Bone marrow (tissue), 2 donors: ENCODE measurements around the gene GBF1.

Source experiments
- DNase-seq, 2 donors: peaks; one replicate each; lab custom pipeline; 2025; lab: John Stamatoyannopoulos, UW

The GBF1 gene

GRCh38 chr10:102395400-102396316 lies 150.3 kb downstream of the GBF1 start, which contains the start of gene NFKB2:
Gene NFKB2, plus strand, starts transcription at chr10:102395705. Its CDS starts 255 bp downstream, at chr10:102395960.
- DNase-seq: peak; percentile 66 to 92

DNA sequence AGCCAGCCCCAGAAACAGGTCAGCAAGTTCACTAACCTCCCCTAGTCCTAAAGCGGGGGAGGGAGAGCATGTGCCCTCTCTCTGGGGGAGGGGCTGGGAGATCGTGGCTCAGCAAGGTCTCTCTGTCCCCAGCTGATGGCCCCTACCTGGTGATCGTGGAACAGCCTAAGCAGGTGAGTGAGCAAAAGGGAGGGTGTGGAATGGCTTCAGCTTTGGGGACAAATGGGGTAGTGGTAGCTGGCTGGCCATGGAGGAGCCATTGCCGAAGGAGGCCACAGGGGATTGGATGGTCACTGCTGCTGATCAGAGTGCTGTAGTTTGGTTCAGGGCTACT lies 151.0 kb downstream of the GBF1 start:
- no peak for DNase-seq

GRCh38 chr10:102396730-102397151 lies 151.4 kb downstream of the GBF1 start:
- DNase-seq: no peak

DNA sequence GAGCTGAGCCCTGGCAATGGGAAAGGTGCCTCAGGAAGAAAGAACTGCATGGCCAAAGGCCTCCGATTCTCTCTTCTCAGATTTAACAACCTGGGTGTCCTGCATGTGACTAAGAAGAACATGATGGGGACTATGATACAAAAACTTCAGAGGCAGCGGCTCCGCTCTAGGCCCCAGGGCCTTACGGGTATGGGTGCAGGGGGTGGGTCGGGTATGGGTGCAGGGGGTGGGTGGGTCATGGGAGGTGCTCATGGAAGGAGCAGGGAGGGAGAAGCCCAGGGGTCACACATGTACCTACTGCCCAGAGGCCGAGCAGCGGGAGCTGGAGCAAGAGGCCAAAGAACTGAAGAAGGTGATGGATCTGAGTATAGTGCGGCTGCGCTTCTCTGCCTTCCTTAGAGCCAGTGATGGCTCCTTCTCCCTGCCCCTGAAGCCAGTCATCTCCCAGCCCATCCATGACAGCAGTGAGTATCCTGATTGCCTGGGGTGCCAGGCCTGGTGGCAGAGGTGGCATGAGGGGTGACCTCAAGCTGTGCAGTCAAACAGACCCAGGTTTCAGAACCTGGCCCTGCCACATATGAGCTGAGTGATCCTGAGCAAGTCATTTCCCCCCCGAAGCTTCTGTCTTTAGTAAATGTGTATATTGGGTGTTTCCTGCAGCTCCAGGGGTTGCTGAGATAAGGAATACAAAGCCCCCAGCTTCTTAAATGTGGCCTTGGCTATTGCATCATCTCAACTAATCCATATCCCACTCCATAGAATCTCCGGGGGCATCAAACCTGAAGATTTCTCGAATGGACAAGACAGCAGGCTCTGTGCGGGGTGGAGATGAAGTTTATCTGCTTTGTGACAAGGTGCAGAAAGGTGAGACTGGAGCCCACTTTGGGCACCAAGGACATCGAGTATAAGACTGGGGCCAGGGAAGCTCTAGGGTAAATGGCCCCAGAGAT lies 152.2 kb downstream of the GBF1 start:
- no peak for DNase-seq

GRCh38 chr10:102398172-102399020 lies 153.1 kb downstream of the GBF1 start:
- DNase-seq: no peak

DNA sequence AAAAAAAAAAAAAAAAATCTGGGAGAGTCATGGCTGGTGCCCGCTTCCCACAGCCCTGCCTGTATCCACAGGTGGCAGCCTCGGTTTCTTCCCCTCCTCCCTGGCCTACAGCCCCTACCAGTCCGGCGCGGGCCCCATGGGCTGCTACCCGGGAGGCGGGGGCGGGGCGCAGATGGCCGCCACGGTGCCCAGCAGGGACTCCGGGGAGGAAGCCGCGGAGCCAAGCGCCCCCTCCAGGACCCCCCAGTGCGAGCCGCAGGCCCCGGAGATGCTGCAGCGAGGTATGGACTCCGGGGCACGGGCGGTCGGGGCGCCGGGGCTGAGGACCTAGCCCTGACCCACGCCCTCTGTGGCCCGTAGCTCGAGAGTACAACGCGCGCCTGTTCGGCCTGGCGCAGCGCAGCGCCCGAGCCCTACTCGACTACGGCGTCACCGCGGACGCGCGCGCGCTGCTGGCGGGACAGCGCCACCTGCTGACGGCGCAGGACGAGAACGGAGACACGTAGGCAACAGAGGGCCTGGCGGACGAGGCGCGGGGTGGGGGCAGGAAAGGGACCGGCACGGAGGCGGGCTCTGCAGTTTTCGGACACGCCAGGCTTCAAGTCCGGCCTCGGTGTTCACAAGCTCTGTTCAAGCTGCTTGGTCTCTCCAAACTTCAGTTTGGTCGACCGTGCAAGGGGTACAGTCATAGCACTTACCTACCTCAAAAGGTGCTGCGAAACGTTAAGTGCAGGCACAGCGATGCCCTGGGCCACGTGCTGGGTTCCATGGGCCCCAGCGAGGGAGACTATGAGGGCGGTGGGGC lies 154.1 kb downstream of the GBF1 start:
- DNase-seq: peak; percentile 68

DNA sequence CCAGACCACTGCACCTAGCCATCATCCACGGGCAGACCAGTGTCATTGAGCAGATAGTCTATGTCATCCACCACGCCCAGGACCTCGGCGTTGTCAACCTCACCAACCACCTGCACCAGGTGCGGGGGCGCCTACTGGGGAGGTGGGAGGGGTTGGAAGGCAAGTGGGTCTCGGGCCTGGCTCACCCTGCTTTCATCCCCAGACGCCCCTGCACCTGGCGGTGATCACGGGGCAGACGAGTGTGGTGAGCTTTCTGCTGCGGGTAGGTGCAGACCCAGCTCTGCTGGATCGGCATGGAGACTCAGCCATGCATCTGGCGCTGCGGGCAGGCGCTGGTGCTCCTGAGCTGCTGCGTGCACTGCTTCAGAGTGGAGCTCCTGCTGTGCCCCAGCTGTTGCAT lies 154.7 kb downstream of the GBF1 start:
- DNase-seq: no peak

GRCh38 chr10:102400598-102401341 lies 155.4 kb downstream of the GBF1 start:
- no peak for DNase-seq

DNA sequence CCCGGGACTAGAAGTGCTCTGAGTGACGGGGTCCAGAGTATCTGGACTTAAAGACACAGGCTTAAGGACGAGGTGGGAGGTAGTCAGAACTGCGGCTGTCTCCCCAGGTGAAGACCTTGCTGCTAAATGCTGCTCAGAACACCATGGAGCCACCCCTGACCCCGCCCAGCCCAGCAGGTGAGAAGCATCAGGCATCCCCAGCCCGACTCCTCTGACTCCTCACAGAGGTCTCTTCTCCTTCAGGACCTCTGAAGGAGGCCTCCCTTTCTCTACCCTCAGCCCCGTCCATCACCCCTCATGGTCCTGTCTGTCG lies 156.0 kb downstream of the GBF1 start:
- no peak for DNase-seq

GRCh38 chr10:102401735-102402511 lies 156.6 kb downstream of the GBF1 start:
- no peak for DNase-seq

GRCh38 chr10:102402512-102402896 lies 157.2 kb downstream of the GBF1 start:
- DNase-seq: no peak

DNA sequence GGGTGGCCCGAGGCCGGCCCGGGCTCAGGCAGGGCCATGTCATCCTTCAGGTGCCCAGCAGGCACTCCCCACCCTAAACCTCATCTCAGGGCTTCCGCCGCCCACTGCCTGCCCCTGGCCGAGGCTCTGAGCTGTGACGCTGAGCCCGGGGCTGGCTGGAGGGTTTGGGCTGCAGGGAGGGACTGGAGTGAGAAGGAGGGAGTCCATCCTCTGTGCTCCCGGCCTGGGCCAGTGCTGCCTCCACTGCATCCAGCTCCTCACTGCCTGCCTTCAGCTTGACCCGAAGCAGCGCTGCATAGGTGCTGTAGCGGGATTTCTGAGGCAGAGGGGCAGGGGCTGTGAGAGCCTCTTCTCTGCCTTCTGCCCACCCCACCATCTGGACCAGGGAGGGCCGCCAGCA lies 157.8 kb downstream of the GBF1 start:
- DNase-seq: no peak

GRCh38 chr10:102404361-102405107 lies 159.2 kb downstream of the GBF1 start:
- DNase-seq: no peak

GRCh38 chr10:102405108-102405571 lies 159.8 kb downstream of the GBF1 start:
- no peak for DNase-seq

DNA sequence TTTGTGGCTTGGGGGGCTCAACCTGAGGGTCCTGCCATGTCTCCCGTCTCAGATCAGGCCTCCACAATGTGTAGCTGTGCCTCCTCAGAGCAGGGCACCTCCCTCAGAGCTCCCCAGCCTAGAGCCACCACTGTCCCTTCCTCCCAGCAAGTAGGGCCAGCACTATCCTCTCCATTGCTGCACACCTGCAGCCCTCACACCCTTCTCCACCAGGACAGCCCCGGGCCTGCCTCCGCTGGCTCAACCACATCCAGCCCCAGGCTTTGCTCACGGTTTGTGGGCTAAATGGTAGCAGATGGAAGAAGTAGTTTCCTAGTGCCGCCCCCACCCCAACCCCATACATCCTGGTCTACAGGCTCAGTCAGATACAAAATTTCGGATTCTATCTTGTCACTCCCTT lies 160.3 kb downstream of the GBF1 start:
- no peak for DNase-seq

GRCh38 chr10:102406815-102407214 lies 161.5 kb downstream of the GBF1 start:
- no peak for DNase-seq

DNA sequence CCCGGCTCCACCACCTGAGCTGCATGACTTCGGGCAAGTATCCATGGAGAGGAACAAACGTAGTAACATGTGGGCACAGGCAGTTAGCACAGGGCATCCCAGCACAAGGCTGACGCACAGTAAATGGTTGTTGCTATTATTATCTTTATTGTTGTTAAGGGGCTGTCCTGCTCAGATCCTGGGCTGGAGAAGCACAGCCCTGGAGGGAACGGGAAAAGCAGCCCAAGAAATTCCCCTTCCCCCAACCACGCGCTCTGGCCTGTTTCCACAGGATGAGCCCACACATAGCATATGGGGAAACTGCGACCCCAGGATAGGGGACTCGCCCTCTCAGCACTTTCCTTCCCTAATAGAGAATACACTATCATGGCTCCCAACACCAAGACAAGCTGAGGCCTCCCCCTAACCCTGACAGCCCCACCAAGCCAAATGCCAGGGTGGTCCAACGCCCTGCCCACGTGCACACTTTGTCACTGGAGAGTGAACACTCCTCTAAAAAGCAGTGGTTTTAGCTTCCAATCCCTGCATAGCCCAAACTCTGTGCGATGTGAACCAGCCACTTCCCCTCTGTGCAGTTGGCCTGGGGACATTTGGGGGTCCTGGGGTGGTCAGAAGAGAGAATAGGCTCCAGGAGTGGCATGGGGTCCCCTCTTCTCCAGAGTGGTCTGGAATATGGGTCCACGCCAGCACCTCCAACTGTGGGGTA lies 162.2 kb downstream of the GBF1 start:
- DNase-seq: no peak

GRCh38 chr10:102408131-102408727 lies 162.9 kb downstream of the GBF1 start:
- no peak for DNase-seq
